Sigmoid colon (tissue), 7 donors: ENCODE measurements around the gene DSCAML1. TPM values are rescaled to one million over a fixed set of nuclear protein-coding genes. Genes with fewer than 3 reads are reported as not detected.

Experiments
- DNase-seq: peaks from one replicate; pipeline ENCODE4 v3.0.0-alpha.2; 2019
- H3K27ac ChIP-seq, 4 donors: fragments of 200-600 bp; sonication (generic); one replicate each; pipeline ENCODE4 v1.5.1; 2016 to 2019; ENCODE audit warnings: mild to moderate bottlenecking in 1 of 4
- H3K27me3 ChIP-seq, 3 donors: fragments of 200-600 bp; sonication (generic); one replicate each; pipeline ENCODE4 v1.5.1; 2019; ENCODE audit warnings: mild to moderate bottlenecking in 1 of 3
- H3K36me3 ChIP-seq, 4 donors: fragments of 200-600 bp; sonication (generic); one replicate each; pipeline ENCODE4 v1.5.1; 2016 to 2019
- H3K4me1 ChIP-seq, 4 donors: fragments of 200-600 bp; sonication (generic); one replicate each; pipeline ENCODE4 v1.5.1; 2017 to 2019
- H3K4me3 ChIP-seq, 4 donors: fragments of 200-600 bp; sonication (generic); one replicate each; pipeline ENCODE4 v1.5.1; 2017 to 2019; ENCODE audit warnings: mild to moderate bottlenecking in 2 of 4, moderate library complexity in 1 of 4
- H3K9me3 ChIP-seq, 4 donors: fragments of 200-600 bp in 3 of 4; sonication (generic) in 3 of 4; one replicate each; pipeline versions ENCODE4 v1.5.1 to v1.6.1; 2013 to 2019
- CTCF ChIP-seq, 4 experiments: fragments of 450-650 bp in 3 of 4; fragments of 200-600 bp in 1 of 4; IDR thresholded peaks; one replicate each; pipeline ENCODE4 v1.5.1; 2016 to 2019; ENCODE audit warnings: antibody characterized with exemption in 4 of 4, mild to moderate bottlenecking in 3 of 4, moderate library complexity in 2 of 4
- EP300 ChIP-seq, 4 donors: sonication (generic); formaldehyde crosslinking; IDR thresholded peaks; one replicate each; pipeline ENCODE4 v1.6.1; 2017; ENCODE audit warnings: antibody characterized with exemption in 4 of 4
- POLR2A ChIP-seq, 2 donors: fragments of 450-650 bp; IDR thresholded peaks; one replicate each; pipeline ENCODE4 v1.6.1; 2016; ENCODE audit warnings: antibody characterized with exemption in 2 of 2, mild to moderate bottlenecking in 2 of 2, moderate library complexity in 2 of 2
- POLR2AphosphoS5 ChIP-seq, 4 donors: sonication (generic); formaldehyde crosslinking; IDR thresholded peaks; one replicate each; pipeline ENCODE4 v1.6.1; 2017; ENCODE audit warnings: antibody characterized with exemption in 4 of 4
- WGBS, 2 donors: extraction: QIAGEN DNeasy Blood & Tissue Kit; methylation state at CpG; one replicate each; pipeline ENCODE4 v1.1.7; 2013; 5-methylcytosine and 5-hydroxymethylcytosine counted together
- intact Hi-C: fragments of 100-400 bp; cut with DNase I; formaldehyde crosslinking; loops from one replicate; pipeline ENCODE4 v1.15.1; 2023
- polyA plus RNA-seq, 3 donors: library from polyadenylated mRNA; stranded (reverse); fragments of 200-250 nt; gene quantifications; one replicate each; pipeline ENCODE4 v1.2.3, GENCODE V29; 2013
- total RNA-seq, 4 donors: library from RNA; depleted of rRNA; stranded (reverse); fragments of >200 nt; gene quantifications; one replicate each; pipeline ENCODE4 v1.1.0, GENCODE V29; 2016
- donor health status: healthy with polysubstance abuse.
- donor health status: Bipolar disorder and iron deficiency.
- donor health status: healthy.

DSCAML1 gene
- total and polyA plus RNA-seq, 7 donors: under 0.01 to 7.5 (median 1.2) TPM

- Histone ChIP-seq H3K27ac (no peak overlapping the region), H3K36me3 (no peaks in the 10 kb centered on the region), H3K27me3 (no peaks in the 10 kb centered on the region), H3K9me3 (no peaks in the 10 kb centered on the region), H3K4me3 (no peak overlapping the region), H3K4me1 (no peaks in the 10 kb centered on the region)
- TF ChIP-seq EP300 (IDR thresholded peaks at IDR 0.05) (no peak), POLR2A (IDR thresholded peaks at IDR 0.05) (no peak), CTCF (IDR thresholded peaks at IDR 0.05) (no peak), POLR2AphosphoS5 (IDR thresholded peaks at IDR 0.05) (no peak)
- intact Hi-C loops: loop anchor here (10.0 kb wide), 1 partner anchor 230 kb away; no protein-coding TSS in a partner anchor
- 92 to 94% methylated on average over 24 of the region's 24 CpGs for WGBS, 2 donors
- no peak for DNase-seq
These were observed 92.5 kb downstream of the DSCAML1 start for GRCh38 chr11:117704395-117705100.

- 27 to 68% methylated on average over 7 of the region's 7 CpGs for WGBS, 2 donors
- DNase-seq: no peak
- H3K4me1 ChIP-seq: no peaks in the 10 kb centered on the region
- no peak overlapping the region for H3K27ac ChIP-seq
- no peaks in the 10 kb centered on the region for H3K36me3 ChIP-seq
- no peaks in the 10 kb centered on the region for H3K27me3 ChIP-seq
- TF ChIP-seq CTCF (IDR thresholded peaks at IDR 0.05) (no peak), POLR2AphosphoS5 (IDR thresholded peaks at IDR 0.05) (no peak), EP300 (IDR thresholded peaks at IDR 0.05) (no peak), POLR2A (IDR thresholded peaks at IDR 0.05) (no peak)
- H3K4me3 ChIP-seq: no peak overlapping the region
- intact Hi-C loops: loop anchor here (10.0 kb wide), 1 partner anchor 232 kb away; no protein-coding TSS in a partner anchor
- no peaks in the 10 kb centered on the region for H3K9me3 ChIP-seq
These were observed 93.9 kb downstream of the DSCAML1 start for GRCh38 chr11:117702946-117703598.

- no peak for TF ChIP-seq POLR2A (IDR thresholded peaks at IDR 0.05)
- TF ChIP-seq POLR2AphosphoS5 (IDR thresholded peaks at IDR 0.05): no peak
- TF ChIP-seq EP300 (IDR thresholded peaks at IDR 0.05): no peak
- no peak for TF ChIP-seq CTCF (IDR thresholded peaks at IDR 0.05)
- Histone ChIP-seq H3K4me3 (no peak overlapping the region), H3K36me3 (no peaks in the 10 kb centered on the region), H3K9me3 (no peaks in the 10 kb centered on the region), H3K27ac (no peak overlapping the region), H3K4me1 (no peaks in the 10 kb centered on the region), H3K27me3 (no peaks in the 10 kb centered on the region)
- intact Hi-C loops: loop anchor here (10.0 kb wide), 1 partner anchor 233 kb away; no protein-coding TSS in a partner anchor
- DNase-seq: no peak
- 63 to 83% methylated on average over 9 of the region's 9 CpGs for WGBS, 2 donors
These were observed 95.2 kb downstream of the DSCAML1 start for GRCh38 chr11:117701781-117702180.

GRCh38 chr11:117700551-117700950 lies 96.5 kb downstream of the DSCAML1 start:
- Histone ChIP-seq H3K4me1 (no peaks in the 10 kb centered on the region), H3K27ac (no peak overlapping the region), H3K4me3 (no peak overlapping the region), H3K9me3 (no peaks in the 10 kb centered on the region), H3K36me3 (no peaks in the 10 kb centered on the region), H3K27me3 (no peaks in the 10 kb centered on the region)
- intact Hi-C loops: loop anchor here (10.0 kb wide), 1 partner anchor 234 kb away; no protein-coding TSS in a partner anchor
- no peak for DNase-seq
- 92 to 95% methylated on average over 6 of the region's 6 CpGs for WGBS, 2 donors
- TF ChIP-seq POLR2AphosphoS5 (IDR thresholded peaks at IDR 0.05) (no peak), EP300 (IDR thresholded peaks at IDR 0.05) (no peak), CTCF (IDR thresholded peaks at IDR 0.05) (no peak)
